Muscle of leg (tissue), 11 donors: Measurements from ENCODE around the gene OSBPL9. TPM values are rescaled to one million over a fixed set of nuclear protein-coding genes. Genes with fewer than 3 reads are reported as not detected.
A peak's percentile ranks its signal among the peaks of the same experiment; 100 is the strongest.

Experiments used
- DNase-seq: peaks from one replicate; pipeline ENCODE4 v3.0.0; 2013
- H3K27ac ChIP-seq: one replicate; pipeline ENCODE4 v1.5.1; 2013; ENCODE audit warnings: mild to moderate bottlenecking, low read length, control low read depth
- H3K27me3 ChIP-seq: one replicate; pipeline ENCODE4 v1.6.1; 2013; ENCODE audit warnings: low read length; ENCODE audit not compliant: control insufficient read depth, insufficient read depth
- H3K36me3 ChIP-seq: one replicate; pipeline ENCODE4 v1.6.1; 2013; ENCODE audit warnings: low read length; ENCODE audit not compliant: control insufficient read depth, insufficient read depth
- H3K4me1 ChIP-seq: one replicate; pipeline ENCODE4 v1.6.1; 2013; ENCODE audit warnings: low read length; ENCODE audit not compliant: control insufficient read depth, insufficient read depth
- H3K4me3 ChIP-seq: one replicate; pipeline ENCODE4 v1.5.1; 2013; ENCODE audit warnings: low read length, control low read depth
- H3K9me3 ChIP-seq: replicated peaks from 2 replicates; pipeline ENCODE4 v1.6.1; 2013; ENCODE audit warnings: low read depth, low read length; ENCODE audit not compliant: control insufficient read depth
- WGBS: methylation state at CpG from one replicate; pipeline ENCODE4 v1.1.5; 2013; ENCODE audit warnings: missing lambda C conversion rate; ENCODE audit not compliant: insufficient coverage; 5-methylcytosine and 5-hydroxymethylcytosine counted together
- polyA plus RNA-seq, 8 donors: library from polyadenylated mRNA; unstranded; fragments of 120-200 nt; gene quantifications; one replicate each; pipeline versions ENCODE4 v1.2.1 to v1.2.3, GENCODE V29; 2013; ENCODE audit warnings: inconsistent platforms in 1 of 8, low replicate concordance in 1 of 8; ENCODE audit not compliant: insufficient read length in 8 of 8, insufficient read depth in 1 of 8
- total RNA-seq: library from RNA; stranded (reverse); fragments of 120-200 nt; gene quantifications from one replicate; pipeline ENCODE4 v1.2.4, GENCODE V29; 2013

The OSBPL9 gene
- total and polyA plus RNA-seq, 9 donors = 51.0 to 74.5 (median 61.1) TPM

- no peak for DNase-seq
- Histone ChIP-seq H3K27me3 (no peaks in the 10 kb centered on the region), H3K36me3 (peaks cover 12% of the 10 kb centered on the region), H3K4me3 (no peak overlapping the region), H3K27ac (no peak overlapping the region), H3K4me1 (peaks cover 3% of the 10 kb centered on the region), H3K9me3 (no peaks in the 10 kb centered on the region)
- WGBS = 98% methylated on average over 4 of the region's 4 CpGs
Measured at GRCh38 chr1:51656374-51656773, 39.5 kb downstream of the OSBPL9 start.

DNA sequence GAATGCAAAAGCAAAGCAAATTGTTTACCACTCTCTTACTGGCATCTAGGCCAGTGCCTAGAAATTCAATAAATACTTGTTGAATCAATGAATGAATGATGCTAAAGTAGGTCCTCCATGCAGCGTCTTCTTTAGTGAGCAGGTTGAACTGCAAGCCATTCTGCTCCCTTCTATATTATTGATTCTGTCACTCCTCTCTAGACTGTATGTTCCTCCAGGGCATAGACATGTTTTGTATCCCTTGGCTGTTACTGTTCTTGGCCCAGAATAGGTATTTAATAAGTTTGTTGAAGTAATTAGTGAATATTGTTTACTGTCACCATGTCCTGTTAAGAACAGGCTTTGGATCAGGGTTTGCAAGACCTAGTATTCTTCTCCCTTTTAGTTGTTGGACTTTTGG, 43.7 kb downstream of the OSBPL9 start:
- peaks cover 4% of the 10 kb centered on the region for H3K36me3 ChIP-seq
- no CpG with 5 or more reads among the region's 1 CpG for WGBS
- no peak overlapping the region for H3K27ac ChIP-seq
- peak; percentile 7 for DNase-seq
- no peaks in the 10 kb centered on the region for H3K9me3 ChIP-seq
- no peak overlapping the region for H3K4me3 ChIP-seq
- no peaks in the 10 kb centered on the region for H3K27me3 ChIP-seq
- H3K4me1 ChIP-seq = peaks cover 6% of the 10 kb centered on the region

- peak; percentile 87 for DNase-seq
- Histone ChIP-seq H3K36me3 (peaks cover 4% of the 10 kb centered on the region), H3K4me1 (peaks cover 6% of the 10 kb centered on the region), H3K27me3 (no peaks in the 10 kb centered on the region), H3K27ac (peak overlapping the region; percentile 31), H3K4me3 (no peak overlapping the region), H3K9me3 (no peaks in the 10 kb centered on the region)
- 15% methylated on average over 1 of the region's 3 CpGs for WGBS
Measured at GRCh38 chr1:51661081-51661518, 44.2 kb downstream of the OSBPL9 start.

DNA sequence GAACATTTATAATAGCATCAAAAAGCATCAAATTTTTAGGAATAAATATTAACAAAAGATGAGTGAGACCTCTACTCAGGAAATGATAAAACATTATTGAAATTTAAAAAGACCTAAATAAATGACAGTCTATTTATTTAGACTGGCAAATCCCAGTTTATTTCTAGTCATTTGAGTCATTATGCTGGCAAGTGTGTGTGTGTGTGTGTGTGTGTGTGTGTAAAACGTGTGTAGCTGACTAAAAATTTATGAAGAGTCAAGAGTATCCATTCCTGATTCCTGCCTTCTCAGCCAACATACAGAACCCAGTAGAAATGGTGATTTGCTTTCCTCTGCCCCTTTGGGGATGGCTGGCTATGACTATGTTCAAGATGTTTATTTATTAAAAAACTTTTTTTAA, 46.2 kb downstream of the OSBPL9 start:
- no peak overlapping the region for H3K27ac ChIP-seq
- WGBS = no CpG with 5 or more reads among the region's 1 CpG

GRCh38 chr1:51663721-51664120, 46.8 kb downstream of the OSBPL9 start:
- no peaks in the 10 kb centered on the region for H3K9me3 ChIP-seq
- H3K4me3 ChIP-seq = no peak overlapping the region
- H3K27me3 ChIP-seq = no peaks in the 10 kb centered on the region
- H3K27ac ChIP-seq = no peak overlapping the region
- H3K4me1 ChIP-seq = peaks cover 6% of the 10 kb centered on the region
- DNase-seq = no peak
- no CpG with 5 or more reads among the region's 2 CpGs for WGBS
- H3K36me3 ChIP-seq = no peaks in the 10 kb centered on the region

More for the DNA sequence above, 46.2 kb downstream of the OSBPL9 start:
- Histone ChIP-seq H3K27me3 (no peaks in the 10 kb centered on the region), H3K9me3 (no peaks in the 10 kb centered on the region), H3K4me3 (no peak overlapping the region), H3K36me3 (no peaks in the 10 kb centered on the region), H3K4me1 (peaks cover 6% of the 10 kb centered on the region)
- DNase-seq = no peak

GRCh38 chr1:51664421-51665240, 47.7 kb downstream of the OSBPL9 start:
- peaks cover 6% of the 10 kb centered on the region for H3K4me1 ChIP-seq
- no CpG with 5 or more reads among the region's 6 CpGs for WGBS
- no peaks in the 10 kb centered on the region for H3K36me3 ChIP-seq
- no peak overlapping the region for H3K4me3 ChIP-seq
- H3K27me3 ChIP-seq = no peaks in the 10 kb centered on the region
- no peak overlapping the region for H3K27ac ChIP-seq
- H3K9me3 ChIP-seq = no peaks in the 10 kb centered on the region
- no peak for DNase-seq

- WGBS = 67% methylated on average over 1 of the region's 2 CpGs
- H3K27ac ChIP-seq = no peak overlapping the region
- no peaks in the 10 kb centered on the region for H3K27me3 ChIP-seq
- no peak overlapping the region for H3K4me3 ChIP-seq
- H3K4me1 ChIP-seq = peaks cover 2% of the 10 kb centered on the region
- no peaks in the 10 kb centered on the region for H3K36me3 ChIP-seq
- DNase-seq = peak; percentile 33
- no peaks in the 10 kb centered on the region for H3K9me3 ChIP-seq
Measured at GRCh38 chr1:51666478-51666877, 49.6 kb downstream of the OSBPL9 start.

DNA sequence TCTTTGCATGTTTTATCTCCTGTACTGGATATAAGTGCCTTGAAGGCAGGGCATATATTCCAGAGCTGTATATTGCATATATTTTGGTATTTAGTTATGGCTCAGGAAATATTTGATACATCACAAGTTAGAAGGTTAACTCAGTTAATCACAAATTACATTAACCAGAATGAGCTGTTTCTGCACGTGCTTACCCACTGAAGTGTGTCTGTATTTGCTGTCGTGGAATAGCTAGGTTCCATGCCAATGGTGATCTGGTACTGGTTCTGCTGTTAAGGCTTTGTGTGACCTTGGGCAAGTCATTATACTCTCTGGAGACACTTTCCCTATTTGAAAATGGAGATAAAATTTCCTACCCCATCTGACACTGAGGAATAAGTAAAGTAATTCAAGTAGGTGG, 50.7 kb downstream of the OSBPL9 start:
- H3K9me3 ChIP-seq = no peaks in the 10 kb centered on the region
- DNase-seq = no peak
- no peaks in the 10 kb centered on the region for H3K27me3 ChIP-seq
- no peak overlapping the region for H3K27ac ChIP-seq
- H3K4me1 ChIP-seq = no peaks in the 10 kb centered on the region
- H3K4me3 ChIP-seq = no peak overlapping the region
- H3K36me3 ChIP-seq = no peaks in the 10 kb centered on the region
- no CpG with 5 or more reads among the region's 2 CpGs for WGBS

DNA sequence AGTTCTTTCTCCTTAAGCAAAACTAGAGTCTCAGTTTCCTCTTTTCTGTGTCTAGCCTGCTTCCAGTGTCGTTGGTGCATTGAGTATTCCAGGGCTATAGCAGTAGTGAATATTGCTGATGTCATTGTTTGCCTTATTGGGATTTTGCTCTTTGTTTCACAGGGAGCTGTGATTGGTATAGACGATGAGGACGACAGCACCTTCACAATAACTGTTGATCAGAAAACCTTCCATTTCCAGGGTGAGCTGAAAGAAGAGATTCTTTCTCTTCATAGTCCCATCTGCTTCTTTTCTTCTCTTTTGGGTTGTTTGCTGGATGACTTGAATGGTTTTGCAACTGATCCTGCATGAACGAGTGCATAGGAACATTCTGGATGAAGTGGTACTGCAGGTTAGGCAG, 52.4 kb downstream of the OSBPL9 start:
- no CpG with 5 or more reads among the region's 4 CpGs for WGBS
- Histone ChIP-seq H3K27me3 (no peaks in the 10 kb centered on the region), H3K4me1 (no peaks in the 10 kb centered on the region), H3K9me3 (no peaks in the 10 kb centered on the region), H3K36me3 (no peaks in the 10 kb centered on the region), H3K27ac (no peak overlapping the region), H3K4me3 (no peak overlapping the region)
- no peak for DNase-seq

DNA sequence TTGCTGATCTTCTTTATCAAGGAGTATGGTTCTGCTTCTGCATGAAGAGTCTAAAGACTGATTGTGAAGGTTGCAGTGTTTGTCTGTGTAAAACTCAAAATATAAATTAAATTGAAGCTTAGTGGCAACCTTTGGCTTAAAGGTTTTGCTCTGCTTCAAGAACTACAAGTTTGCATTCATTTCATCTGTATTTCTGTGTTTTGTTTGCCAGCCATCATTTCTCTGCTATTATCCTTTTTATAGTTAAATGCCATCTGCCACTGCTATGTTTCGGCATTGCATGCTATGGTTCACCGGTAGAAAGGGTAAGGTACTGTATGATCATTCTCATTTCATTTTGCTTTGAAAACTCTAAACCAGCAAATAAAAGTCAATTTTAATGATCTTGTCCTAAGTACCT, 52.9 kb downstream of the OSBPL9 start:
- Histone ChIP-seq H3K9me3 (no peaks in the 10 kb centered on the region), H3K4me3 (no peak overlapping the region), H3K27me3 (no peaks in the 10 kb centered on the region), H3K27ac (no peak overlapping the region), H3K4me1 (no peaks in the 10 kb centered on the region), H3K36me3 (no peaks in the 10 kb centered on the region)
- no CpG with 5 or more reads among the region's 2 CpGs for WGBS
- DNase-seq = no peak
